ENCODE measurements around the gene SLC25A18.

GRCh38 chr22:17566776-17567175 is 3.5 kb downstream of the SLC25A18 start:
- TF ChIP-seq, protein P1, sequence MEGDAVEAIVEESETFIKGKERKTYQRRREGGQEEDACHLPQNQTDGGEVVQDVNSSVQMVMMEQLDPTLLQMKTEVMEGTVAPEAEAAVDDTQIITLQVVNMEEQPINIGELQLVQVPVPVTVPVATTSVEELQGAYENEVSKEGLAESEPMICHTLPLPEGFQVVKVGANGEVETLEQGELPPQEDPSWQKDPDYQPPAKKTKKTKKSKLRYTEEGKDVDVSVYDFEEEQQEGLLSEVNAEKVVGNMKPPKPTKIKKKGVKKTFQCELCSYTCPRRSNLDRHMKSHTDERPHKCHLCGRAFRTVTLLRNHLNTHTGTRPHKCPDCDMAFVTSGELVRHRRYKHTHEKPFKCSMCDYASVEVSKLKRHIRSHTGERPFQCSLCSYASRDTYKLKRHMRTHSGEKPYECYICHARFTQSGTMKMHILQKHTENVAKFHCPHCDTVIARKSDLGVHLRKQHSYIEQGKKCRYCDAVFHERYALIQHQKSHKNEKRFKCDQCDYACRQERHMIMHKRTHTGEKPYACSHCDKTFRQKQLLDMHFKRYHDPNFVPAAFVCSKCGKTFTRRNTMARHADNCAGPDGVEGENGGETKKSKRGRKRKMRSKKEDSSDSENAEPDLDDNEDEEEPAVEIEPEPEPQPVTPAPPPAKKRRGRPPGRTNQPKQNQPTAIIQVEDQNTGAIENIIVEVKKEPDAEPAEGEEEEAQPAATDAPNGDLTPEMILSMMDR (IDR thresholded peaks at IDR 0.05), result no peak
- TF ChIP-seq POLR2A (IDR thresholded peaks at IDR 0.05), result no peak
